ENCODE results near the gene APC2.

The APC2 gene

DNA sequence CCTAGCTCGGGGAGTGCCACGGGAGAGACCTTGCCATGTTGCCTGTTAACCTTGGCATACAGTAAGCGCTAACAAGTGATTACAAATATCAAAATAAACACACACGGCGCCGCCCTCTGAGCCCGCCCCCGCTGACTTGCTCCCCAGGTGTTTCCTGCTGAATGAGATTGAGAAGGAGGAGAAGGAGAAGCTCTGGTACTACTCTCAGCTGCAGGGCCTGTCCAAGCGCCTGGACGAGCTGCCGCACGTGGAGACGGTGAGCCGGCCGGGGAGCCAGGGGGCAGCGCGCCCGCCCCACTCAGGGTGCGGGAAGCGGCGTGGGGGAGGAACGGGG is 5.0 kb downstream of the APC2 start:
- Mint-ChIP-seq H3K27me3 (ENCODE audit: low read depth) (peaks cover 76% of the 10 kb centered on the region), H3K36me3 (ENCODE audit: low read depth) (peaks cover 6% of the 10 kb centered on the region), H3K27ac (no peak overlapping the region), H3K4me1 (peaks cover 6% of the 10 kb centered on the region), H3K4me3 (no peak overlapping the region), H3K9me3 (no peaks in the 10 kb centered on the region)
- TF ChIP-seq, protein P1, sequence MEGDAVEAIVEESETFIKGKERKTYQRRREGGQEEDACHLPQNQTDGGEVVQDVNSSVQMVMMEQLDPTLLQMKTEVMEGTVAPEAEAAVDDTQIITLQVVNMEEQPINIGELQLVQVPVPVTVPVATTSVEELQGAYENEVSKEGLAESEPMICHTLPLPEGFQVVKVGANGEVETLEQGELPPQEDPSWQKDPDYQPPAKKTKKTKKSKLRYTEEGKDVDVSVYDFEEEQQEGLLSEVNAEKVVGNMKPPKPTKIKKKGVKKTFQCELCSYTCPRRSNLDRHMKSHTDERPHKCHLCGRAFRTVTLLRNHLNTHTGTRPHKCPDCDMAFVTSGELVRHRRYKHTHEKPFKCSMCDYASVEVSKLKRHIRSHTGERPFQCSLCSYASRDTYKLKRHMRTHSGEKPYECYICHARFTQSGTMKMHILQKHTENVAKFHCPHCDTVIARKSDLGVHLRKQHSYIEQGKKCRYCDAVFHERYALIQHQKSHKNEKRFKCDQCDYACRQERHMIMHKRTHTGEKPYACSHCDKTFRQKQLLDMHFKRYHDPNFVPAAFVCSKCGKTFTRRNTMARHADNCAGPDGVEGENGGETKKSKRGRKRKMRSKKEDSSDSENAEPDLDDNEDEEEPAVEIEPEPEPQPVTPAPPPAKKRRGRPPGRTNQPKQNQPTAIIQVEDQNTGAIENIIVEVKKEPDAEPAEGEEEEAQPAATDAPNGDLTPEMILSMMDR (IDR thresholded peaks at IDR 0.05; ENCODE audit: unreplicated experiment in 3 of 3) = no peak

DNA sequence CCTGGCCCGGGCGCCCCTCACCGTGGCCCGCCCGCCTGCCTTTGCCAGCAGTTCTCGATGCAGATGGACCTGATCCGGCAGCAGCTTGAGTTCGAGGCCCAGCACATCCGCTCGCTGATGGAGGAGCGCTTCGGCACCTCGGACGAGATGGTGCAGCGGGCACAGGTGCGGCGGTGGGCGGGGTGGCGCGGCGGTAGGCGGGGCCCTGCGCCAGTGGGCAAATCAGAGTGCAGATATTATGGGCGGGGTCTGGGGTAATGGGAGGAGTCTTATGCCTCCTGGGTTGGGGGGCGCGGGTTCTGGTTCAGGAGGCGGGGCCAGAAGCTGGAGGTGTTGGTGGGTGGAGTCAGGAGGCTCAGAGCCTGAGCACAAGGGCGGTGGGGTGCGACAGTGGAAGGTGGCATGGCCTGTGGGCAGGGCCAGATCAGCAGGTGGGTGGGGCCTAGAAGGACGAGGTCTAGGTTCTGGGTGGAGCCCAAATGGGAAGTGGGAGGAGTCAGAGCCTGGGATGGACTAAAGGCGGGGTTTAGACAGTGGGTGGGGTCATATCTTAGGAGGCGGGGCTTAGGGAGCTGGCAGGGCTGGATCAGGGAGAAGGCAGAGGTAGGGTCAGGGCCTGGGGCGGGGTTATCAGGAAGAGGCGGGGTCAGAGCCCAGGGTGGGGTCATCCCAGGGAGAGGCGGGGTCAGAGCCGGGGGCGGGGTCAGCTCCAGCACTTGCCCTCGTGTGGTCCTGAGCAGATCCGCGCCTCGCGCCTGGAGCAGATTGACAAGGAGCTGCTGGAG is 5.6 kb downstream of the APC2 start:
- Mint-ChIP-seq H3K9me3 (no peaks in the 10 kb centered on the region), H3K27ac (no peak overlapping the region), H3K4me1 (peaks cover 5% of the 10 kb centered on the region), H3K27me3 (ENCODE audit: low read depth) (peaks cover 71% of the 10 kb centered on the region), H3K4me3 (no peak overlapping the region), H3K36me3 (ENCODE audit: low read depth) (peaks cover 6% of the 10 kb centered on the region)
- TF ChIP-seq, protein P1 (IDR thresholded peaks at IDR 0.05; ENCODE audit: unreplicated experiment in 3 of 3) = no peak

GRCh38 chr19:1456121-1456900 is 6.4 kb downstream of the APC2 start:
- Mint-ChIP-seq H3K27me3 (ENCODE audit: low read depth) (peaks cover 63% of the 10 kb centered on the region), H3K9me3 (no peaks in the 10 kb centered on the region), H3K27ac (no peak overlapping the region), H3K4me3 (no peak overlapping the region), H3K4me1 (no peaks in the 10 kb centered on the region), H3K36me3 (ENCODE audit: low read depth) (peaks cover 6% of the 10 kb centered on the region)
- TF ChIP-seq, protein P1 (IDR thresholded peaks at IDR 0.05; ENCODE audit: unreplicated experiment in 3 of 3) = no peak

DNA sequence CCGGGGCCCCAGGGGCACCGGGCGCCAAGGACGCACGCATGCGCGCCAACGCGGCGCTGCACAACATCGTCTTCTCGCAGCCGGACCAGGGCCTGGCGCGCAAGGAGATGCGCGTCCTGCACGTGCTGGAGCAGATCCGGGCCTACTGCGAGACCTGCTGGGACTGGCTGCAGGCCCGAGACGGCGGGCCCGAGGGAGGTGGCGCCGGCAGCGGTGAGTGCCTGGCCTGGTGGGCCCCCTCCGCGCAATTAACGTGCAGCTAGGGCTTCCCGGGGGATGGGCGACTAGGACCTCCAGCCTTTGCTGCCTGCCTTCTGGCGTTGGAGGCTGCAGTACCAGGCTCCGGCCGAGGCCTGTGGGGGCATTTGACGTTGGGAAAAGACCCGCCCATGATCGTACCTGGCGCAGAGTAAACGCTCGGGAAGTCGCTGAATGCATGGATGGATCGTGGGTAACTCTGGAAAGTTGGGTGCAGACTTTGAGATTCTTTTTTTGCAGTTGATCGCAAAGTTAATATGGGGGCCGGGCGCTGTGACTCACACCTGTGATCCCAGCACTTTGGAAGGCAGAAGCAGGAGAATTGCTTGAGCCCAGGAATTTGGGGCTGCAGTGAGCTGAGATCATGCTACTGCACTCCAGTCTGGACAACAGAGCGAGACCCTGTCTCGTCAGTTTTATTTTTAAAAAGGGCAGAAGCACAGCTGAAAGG is 7.3 kb downstream of the APC2 start:
- no peaks in the 10 kb centered on the region for H3K4me1 Mint-ChIP-seq
- H3K36me3 Mint-ChIP-seq (ENCODE audit: low read depth) = peaks cover 6% of the 10 kb centered on the region
- peaks cover 55% of the 10 kb centered on the region for H3K27me3 Mint-ChIP-seq (ENCODE audit: low read depth)
- H3K9me3 Mint-ChIP-seq = no peaks in the 10 kb centered on the region
- no peak overlapping the region for H3K4me3 Mint-ChIP-seq
- no peak overlapping the region for H3K27ac Mint-ChIP-seq
- TF ChIP-seq, protein P1 (IDR thresholded peaks at IDR 0.05; ENCODE audit: unreplicated experiment in 3 of 3) = no peak

GRCh38 chr19:1457892-1458291 is 8.0 kb downstream of the APC2 start:
- no peaks in the 10 kb centered on the region for H3K9me3 Mint-ChIP-seq
- no peak overlapping the region for H3K27ac Mint-ChIP-seq
- no peak overlapping the region for H3K4me3 Mint-ChIP-seq
- TF ChIP-seq, protein P1 (IDR thresholded peaks at IDR 0.05; ENCODE audit: unreplicated experiment in 3 of 3) = no peak
- H3K4me1 Mint-ChIP-seq = no peaks in the 10 kb centered on the region
- H3K27me3 Mint-ChIP-seq (ENCODE audit: low read depth) = peaks cover 55% of the 10 kb centered on the region
- peaks cover 6% of the 10 kb centered on the region for H3K36me3 Mint-ChIP-seq (ENCODE audit: low read depth)

All from nephron (organoid).